GM21528 (cell line): ENCODE results near the gene MAPKAP1.

Experiments used
- ATAC-seq: cut with Tn5 transposase; IDR thresholded peaks from one replicate; pipeline ENCODE4 v1.9.1; 2021; ENCODE audit warnings: mild to moderate bottlenecking, moderate library complexity; ENCODE audit not compliant: unreplicated experiment, low FRiP score

The MAPKAP1 gene

GRCh38 chr9:125495172-125496119 lies 211.6 kb downstream of the MAPKAP1 start:
- peak; percentile 64 for ATAC-seq

GRCh38 chr9:125494653-125494915 lies 212.4 kb downstream of the MAPKAP1 start:
- no peak for ATAC-seq

GRCh38 chr9:125493881-125494652 lies 212.9 kb downstream of the MAPKAP1 start:
- no peak for ATAC-seq

- no peak for ATAC-seq
Measured at GRCh38 chr9:125493384-125493783, 213.6 kb downstream of the MAPKAP1 start.

GRCh38 chr9:125492719-125493118 lies 214.3 kb downstream of the MAPKAP1 start:
- no peak for ATAC-seq

GRCh38 chr9:125487842-125488241 lies 219.2 kb downstream of the MAPKAP1 start:
- no peak for ATAC-seq

- ATAC-seq = no peak
Measured at GRCh38 chr9:125486576-125486975, 220.4 kb downstream of the MAPKAP1 start.

GRCh38 chr9:125486152-125486508 lies 220.9 kb downstream of the MAPKAP1 start:
- no peak for ATAC-seq

GRCh38 chr9:125485471-125486151 lies 221.4 kb downstream of the MAPKAP1 start:
- ATAC-seq = no peak

GRCh38 chr9:125484350-125485282 lies 222.4 kb downstream of the MAPKAP1 start:
- ATAC-seq = no peak

- ATAC-seq = no peak
Measured at GRCh38 chr9:125483697-125484096, 223.3 kb downstream of the MAPKAP1 start.

GRCh38 chr9:125479846-125480615 lies 227.0 kb downstream of the MAPKAP1 start:
- ATAC-seq = no peak

- no peak for ATAC-seq
Measured at GRCh38 chr9:125477089-125477544, 229.9 kb downstream of the MAPKAP1 start.

GRCh38 chr9:125476645-125477044 lies 230.4 kb downstream of the MAPKAP1 start:
- no peak for ATAC-seq

GRCh38 chr9:125475385-125475784 lies 231.6 kb downstream of the MAPKAP1 start:
- no peak for ATAC-seq

GRCh38 chr9:125472926-125473701 lies 233.9 kb downstream of the MAPKAP1 start:
- ATAC-seq = no peak

GRCh38 chr9:125472562-125472925 lies 234.5 kb downstream of the MAPKAP1 start:
- ATAC-seq = no peak

- ATAC-seq = no peak
Measured at GRCh38 chr9:125470767-125471580, 236.0 kb downstream of the MAPKAP1 start.
